IPS-18a (cell line): ENCODE data around the gene FNIP1.
"Not testable (repeated sequence)": the region's sequence is repeated elsewhere in the genome, so short reads cannot be mapped to it uniquely, and the experiment has no call there.

Source experiments
- H3K27ac ChIP-seq: one replicate; pipeline ENCODE4 v1.5.1; 2013; ENCODE audit warnings: low read length
- H3K27me3 ChIP-seq: one replicate; pipeline ENCODE4 v1.6.1; 2013; ENCODE audit warnings: mild to moderate bottlenecking, low read length; ENCODE audit not compliant: control insufficient read depth, insufficient read depth
- H3K36me3 ChIP-seq: one replicate; pipeline ENCODE4 v1.6.1; 2013; ENCODE audit warnings: low read depth, low read length; ENCODE audit not compliant: control insufficient read depth
- H3K4me1 ChIP-seq: one replicate; pipeline ENCODE4 v1.6.1; 2013; ENCODE audit warnings: low read depth, low read length; ENCODE audit not compliant: control insufficient read depth
- H3K4me3 ChIP-seq: one replicate; pipeline ENCODE4 v1.5.1; 2013; ENCODE audit warnings: low read length
- H3K9ac ChIP-seq: one replicate; pipeline ENCODE4 v1.6.1; 2013; ENCODE audit warnings: mild to moderate bottlenecking, low read length, moderate library complexity
- H3K9me3 ChIP-seq: one replicate; pipeline ENCODE4 v1.6.1; 2013; ENCODE audit warnings: low read depth, low read length; ENCODE audit not compliant: control insufficient read depth

FNIP1 gene

GRCh38 chr5:131717164-131717563, 79.7 kb downstream of the FNIP1 start:
- H3K4me1 ChIP-seq, H3K9me3 ChIP-seq, H3K4me3 ChIP-seq, H3K36me3 ChIP-seq, H3K27me3 ChIP-seq, H3K27ac ChIP-seq, H3K9ac ChIP-seq: not testable (repeated sequence)

- no peak overlapping the region for H3K9ac ChIP-seq
- H3K9me3 ChIP-seq = no peaks in the 10 kb centered on the region
- H3K4me3 ChIP-seq = no peak overlapping the region
- no peaks in the 10 kb centered on the region for H3K27me3 ChIP-seq
- H3K4me1 ChIP-seq = no peaks in the 10 kb centered on the region
- H3K27ac ChIP-seq = no peak overlapping the region
- no peaks in the 10 kb centered on the region for H3K36me3 ChIP-seq
Observed at GRCh38 chr5:131716650-131717049, 80.2 kb downstream of the FNIP1 start.

DNA sequence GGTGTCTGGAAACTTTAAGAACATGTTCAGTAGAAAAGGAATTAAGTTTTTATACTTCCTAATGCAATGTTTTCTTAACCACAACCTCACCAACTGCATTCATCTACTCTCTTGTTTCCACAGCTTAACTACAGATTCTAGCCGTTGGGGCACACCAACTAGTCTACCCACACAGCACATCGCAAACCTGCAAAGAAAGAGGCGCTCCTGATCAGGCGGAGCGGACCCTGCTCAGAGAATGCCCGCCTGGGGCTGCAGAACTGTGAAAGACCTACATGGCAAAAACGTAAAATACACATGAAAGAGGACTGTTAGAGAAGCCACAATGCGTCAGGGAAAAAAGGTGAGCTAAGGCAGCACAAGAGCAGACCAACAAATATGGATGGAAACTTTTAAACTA, 86.4 kb downstream of the FNIP1 start:
- Histone ChIP-seq H3K4me3 (no peak overlapping the region), H3K27ac (no peak overlapping the region), H3K9me3 (no peaks in the 10 kb centered on the region), H3K36me3 (peaks cover 7% of the 10 kb centered on the region), H3K4me1 (peaks cover 3% of the 10 kb centered on the region), H3K27me3 (no peaks in the 10 kb centered on the region), H3K9ac (no peak overlapping the region)

GRCh38 chr5:131709043-131709442, 87.8 kb downstream of the FNIP1 start:
- Histone ChIP-seq H3K9me3 (no peaks in the 10 kb centered on the region), H3K27me3 (no peaks in the 10 kb centered on the region), H3K4me1 (peaks cover 3% of the 10 kb centered on the region), H3K4me3 (no peak overlapping the region), H3K36me3 (peaks cover 9% of the 10 kb centered on the region), H3K27ac (no peak overlapping the region), H3K9ac (no peak overlapping the region)

DNA sequence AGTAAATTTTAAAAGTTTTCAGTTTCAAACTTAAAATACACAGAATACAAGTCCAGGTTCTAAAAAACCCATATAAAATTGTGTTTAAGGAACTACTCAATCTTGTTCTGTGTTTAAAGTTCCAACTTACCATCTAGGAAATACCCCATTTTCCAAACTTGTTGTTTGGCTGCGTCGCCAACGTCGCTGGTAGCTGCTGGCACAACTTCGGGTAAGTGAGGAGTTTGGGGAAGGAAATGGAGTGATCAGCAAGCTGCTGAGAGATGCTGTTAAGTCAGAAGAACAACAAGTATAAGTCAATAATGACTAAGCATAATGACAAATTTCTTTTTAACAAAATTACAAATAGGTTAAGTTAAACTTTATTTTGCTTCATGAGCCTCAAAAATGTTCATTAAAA, 90.5 kb downstream of the FNIP1 start:
- H3K36me3 ChIP-seq = peaks cover 29% of the 10 kb centered on the region
- peaks cover 3% of the 10 kb centered on the region for H3K4me1 ChIP-seq
- H3K9me3 ChIP-seq = no peaks in the 10 kb centered on the region
- no peaks in the 10 kb centered on the region for H3K27me3 ChIP-seq
- H3K4me3 ChIP-seq = no peak overlapping the region
- no peak overlapping the region for H3K9ac ChIP-seq
- H3K27ac ChIP-seq = no peak overlapping the region

- Histone ChIP-seq H3K36me3 (peaks cover 5% of the 10 kb centered on the region), H3K9ac (no peak overlapping the region), H3K9me3 (no peaks in the 10 kb centered on the region), H3K27ac (no peak overlapping the region), H3K4me3 (no peak overlapping the region), H3K27me3 (no peaks in the 10 kb centered on the region), H3K4me1 (no peaks in the 10 kb centered on the region)
Observed at GRCh38 chr5:131694926-131695325, 101.9 kb downstream of the FNIP1 start.

DNA sequence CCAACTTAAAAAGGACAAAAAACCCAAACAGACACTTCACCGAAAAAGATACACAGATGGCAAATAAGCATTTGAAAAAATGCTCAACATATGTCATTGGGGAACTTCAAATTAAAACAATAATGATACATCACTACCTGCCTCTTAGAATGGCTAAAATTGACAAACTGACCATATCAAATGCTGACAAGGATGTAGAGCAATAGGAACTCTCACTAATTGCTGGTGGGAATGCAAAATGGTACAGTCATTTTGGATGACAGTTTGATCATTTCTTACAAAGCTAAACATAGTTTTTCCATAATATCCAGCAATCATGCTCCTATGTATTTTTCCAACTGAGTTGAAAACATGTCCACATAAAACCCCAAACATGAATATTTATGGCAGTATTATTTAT, 102.9 kb downstream of the FNIP1 start:
- Histone ChIP-seq H3K4me1 (no peaks in the 10 kb centered on the region), H3K9ac (no peak overlapping the region), H3K4me3 (no peak overlapping the region), H3K36me3 (peaks cover 5% of the 10 kb centered on the region), H3K27ac (no peak overlapping the region), H3K9me3 (no peaks in the 10 kb centered on the region), H3K27me3 (no peaks in the 10 kb centered on the region)

- Histone ChIP-seq H3K36me3 (no peaks in the 10 kb centered on the region), H3K4me3 (no peak overlapping the region), H3K27me3 (no peaks in the 10 kb centered on the region), H3K27ac (no peak overlapping the region), H3K9me3 (no peaks in the 10 kb centered on the region), H3K9ac (no peak overlapping the region), H3K4me1 (no peaks in the 10 kb centered on the region)
Observed at GRCh38 chr5:131685516-131686171, 111.2 kb downstream of the FNIP1 start.

DNA sequence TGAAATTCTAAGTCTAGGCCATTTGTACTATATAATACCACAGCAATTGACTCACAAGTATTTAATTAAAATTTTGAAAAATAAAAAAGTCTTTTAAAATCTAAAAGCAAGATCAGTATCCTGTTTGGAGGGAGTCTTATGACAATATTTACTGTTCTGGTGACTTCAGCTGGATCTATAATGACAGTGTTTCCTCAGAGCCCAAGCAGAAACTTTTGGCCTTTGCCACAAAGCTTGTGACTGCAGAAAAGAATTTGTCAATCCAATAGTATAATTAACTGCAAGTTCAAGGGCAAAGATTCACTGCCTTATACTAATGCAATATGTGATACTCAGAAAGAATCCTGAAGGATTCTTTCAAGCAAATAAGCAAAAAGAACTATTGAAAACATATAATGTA, 112.2 kb downstream of the FNIP1 start:
- no peak overlapping the region for H3K9ac ChIP-seq
- H3K4me1 ChIP-seq = no peaks in the 10 kb centered on the region
- no peaks in the 10 kb centered on the region for H3K27me3 ChIP-seq
- no peak overlapping the region for H3K4me3 ChIP-seq
- no peaks in the 10 kb centered on the region for H3K36me3 ChIP-seq
- no peak overlapping the region for H3K27ac ChIP-seq
- no peaks in the 10 kb centered on the region for H3K9me3 ChIP-seq

GRCh38 chr5:131684051-131684450, 112.8 kb downstream of the FNIP1 start:
- no peaks in the 10 kb centered on the region for H3K4me1 ChIP-seq
- H3K9ac ChIP-seq = no peak overlapping the region
- H3K27me3 ChIP-seq = no peaks in the 10 kb centered on the region
- H3K36me3 ChIP-seq = no peaks in the 10 kb centered on the region
- H3K4me3 ChIP-seq = no peak overlapping the region
- no peak overlapping the region for H3K27ac ChIP-seq
- no peaks in the 10 kb centered on the region for H3K9me3 ChIP-seq

DNA sequence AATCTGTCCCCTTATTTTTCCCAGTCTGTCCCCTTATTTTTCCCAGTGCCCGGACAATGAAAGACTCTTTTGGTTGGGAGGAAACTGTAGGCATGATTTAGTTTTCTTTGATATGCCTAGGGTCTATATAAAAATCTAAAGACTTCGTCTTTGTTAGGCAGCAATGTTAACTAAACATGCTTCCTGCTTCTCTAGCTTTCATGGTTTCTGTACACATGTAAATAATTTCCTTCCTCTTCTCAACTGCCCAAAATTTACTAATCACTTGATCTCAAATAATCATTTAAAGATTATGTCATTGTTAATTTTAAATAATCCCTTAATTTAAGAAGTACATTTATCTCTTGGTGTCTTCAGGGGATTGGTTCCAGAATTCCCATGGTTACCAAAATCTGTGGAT, 114.0 kb downstream of the FNIP1 start:
- Histone ChIP-seq H3K9ac (no peak overlapping the region), H3K27ac (no peak overlapping the region), H3K9me3 (no peaks in the 10 kb centered on the region), H3K4me1 (no peaks in the 10 kb centered on the region), H3K27me3 (no peaks in the 10 kb centered on the region), H3K36me3 (peaks cover under 1% of the 10 kb centered on the region), H3K4me3 (no peak overlapping the region)

GRCh38 chr5:131682175-131682574, 114.6 kb downstream of the FNIP1 start:
- Histone ChIP-seq H3K9ac (no peak overlapping the region), H3K36me3 (peaks cover 7% of the 10 kb centered on the region), H3K9me3 (no peaks in the 10 kb centered on the region), H3K4me1 (no peaks in the 10 kb centered on the region), H3K4me3 (no peak overlapping the region), H3K27me3 (no peaks in the 10 kb centered on the region), H3K27ac (no peak overlapping the region)
